Left renal cortex interstitium (tissue), 4 donors: ENCODE results near the gene RNF10. TPM values are rescaled to one million over a fixed set of nuclear protein-coding genes. Genes with fewer than 3 reads are reported as not detected.
A peak's percentile ranks its signal among the peaks of the same experiment; 100 is the strongest.

Experiments
- DNase-seq, 4 donors: peaks; one replicate each; pipeline ENCODE4 v3.0.0-alpha.2; 2013; ENCODE audit warnings: low read depth in 4 of 4, low spot score in 2 of 4, missing footprints in 1 of 4
- polyA plus RNA-seq, 4 donors: library from polyadenylated mRNA; unstranded; fragments of 120-200 nt; gene quantifications; one replicate each; pipeline ENCODE4 v1.2.1, GENCODE V29; 2013; ENCODE audit not compliant: insufficient read length in 4 of 4

Gene RNF10
- polyA plus RNA-seq, 4 donors = 180 to 269 (median 215) TPM

DNA sequence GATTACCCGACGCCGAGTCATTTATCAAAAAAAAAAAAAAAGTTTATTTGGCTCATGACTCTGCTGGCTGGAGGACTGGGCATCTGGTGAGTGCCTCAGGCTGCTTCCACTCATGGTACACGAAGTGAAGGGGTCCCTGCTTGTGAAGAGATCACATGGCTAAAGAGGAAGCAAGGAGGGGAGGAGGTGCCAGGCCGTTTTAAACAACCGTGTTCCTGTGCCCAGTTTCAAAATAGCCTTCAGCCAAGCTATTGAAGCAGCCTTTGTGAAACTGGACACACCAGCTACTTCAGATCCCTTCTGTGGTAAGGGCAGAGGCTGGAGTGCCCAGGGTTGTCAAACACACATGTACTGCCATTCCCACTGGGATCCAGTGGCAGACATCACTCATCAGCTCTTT is 39.4 kb downstream of the RNF10 start:
- no peak for DNase-seq

DNA sequence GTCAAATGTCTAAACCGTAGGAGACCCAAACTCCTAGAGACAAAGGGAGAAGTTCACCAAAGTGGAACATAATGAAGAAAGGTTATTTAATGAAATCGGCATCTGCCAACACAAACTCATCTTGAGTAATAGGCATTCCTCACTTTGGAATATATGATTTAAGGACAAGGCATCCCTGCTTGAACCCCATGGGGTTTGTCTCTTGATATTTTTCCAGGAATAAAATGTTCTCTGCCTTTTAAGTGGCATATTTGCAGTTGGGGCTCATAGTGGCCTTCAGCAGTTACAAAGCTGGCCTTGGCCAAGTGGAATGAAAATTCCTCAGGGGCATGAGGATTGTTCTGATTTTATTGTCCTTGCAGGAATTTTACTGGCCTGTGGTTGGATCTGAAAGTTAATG is 40.0 kb downstream of the RNF10 start:
- no peak for DNase-seq

DNA sequence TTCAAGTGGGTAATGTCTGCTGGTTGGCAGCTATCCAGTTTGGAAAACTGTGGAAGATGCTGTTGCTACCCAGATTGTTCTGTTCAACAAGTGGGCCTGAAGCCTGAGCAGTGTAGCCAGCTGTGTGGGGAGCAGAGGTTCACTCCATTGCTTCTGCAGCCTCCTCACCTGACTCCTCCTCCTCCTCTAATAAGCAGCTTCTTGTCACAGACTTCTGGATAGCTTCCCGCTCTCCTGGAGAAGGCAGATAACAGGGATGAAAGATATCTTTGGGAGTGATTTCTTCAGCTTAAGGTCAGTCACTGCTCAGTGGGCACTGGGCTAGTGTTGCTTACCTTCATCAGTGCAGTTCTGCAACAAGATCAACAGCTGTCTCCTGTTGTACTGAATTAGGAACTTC is 45.0 kb downstream of the RNF10 start:
- DNase-seq = no peak

DNA sequence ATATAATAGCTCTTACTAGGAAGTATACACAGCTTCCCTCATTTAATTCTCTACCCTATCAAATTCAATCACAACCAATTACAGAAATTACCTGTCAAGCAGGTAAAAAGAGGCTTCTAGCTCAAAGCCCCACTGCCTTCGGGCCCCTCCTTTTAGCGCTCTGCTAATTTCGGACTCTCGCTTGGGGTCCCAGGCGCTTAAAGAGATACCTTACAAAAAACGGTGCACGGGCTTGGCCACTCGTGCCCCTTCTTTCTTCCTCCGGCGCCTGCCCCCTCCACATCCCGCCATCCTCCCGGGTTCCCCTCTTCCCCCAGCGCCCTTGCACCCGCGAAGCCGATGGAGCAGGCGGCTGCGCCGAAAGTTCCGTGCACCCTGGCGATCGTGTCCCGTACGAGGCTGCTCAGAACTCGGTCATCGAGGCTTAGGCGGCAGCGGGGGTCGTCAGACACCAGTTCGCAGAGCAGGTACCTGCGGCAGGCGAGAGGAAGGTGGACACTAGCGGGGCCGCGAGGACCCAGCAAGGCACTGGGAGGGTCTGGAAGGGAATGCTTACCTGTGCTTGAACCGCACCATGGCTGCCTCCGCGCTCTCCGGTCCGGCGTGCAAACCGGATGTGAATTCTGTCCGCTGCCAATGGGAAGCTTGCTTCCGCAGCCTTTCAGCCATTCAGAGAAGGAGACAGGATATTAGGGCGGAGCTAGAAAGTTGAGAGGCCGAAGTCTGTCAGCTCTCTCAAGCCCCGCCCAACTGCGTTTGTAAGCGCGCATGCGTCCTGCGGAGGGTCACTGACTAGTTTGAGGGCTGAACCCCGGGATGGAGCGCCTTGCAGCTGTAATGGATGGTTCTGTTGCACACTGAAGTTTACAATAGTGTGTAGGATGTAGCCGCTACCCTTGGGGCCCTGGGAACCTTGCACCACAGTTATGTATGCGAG is 46.9 kb downstream of the RNF10 start, which contains the start of gene POP5:
Gene POP5 (minus strand): TSS at position 616 of the 937 bp plus-strand sequence. CDS start 40 bp downstream, at position 576.
- DNase-seq = peak; percentile 88 to 96 (median 92)

DNA sequence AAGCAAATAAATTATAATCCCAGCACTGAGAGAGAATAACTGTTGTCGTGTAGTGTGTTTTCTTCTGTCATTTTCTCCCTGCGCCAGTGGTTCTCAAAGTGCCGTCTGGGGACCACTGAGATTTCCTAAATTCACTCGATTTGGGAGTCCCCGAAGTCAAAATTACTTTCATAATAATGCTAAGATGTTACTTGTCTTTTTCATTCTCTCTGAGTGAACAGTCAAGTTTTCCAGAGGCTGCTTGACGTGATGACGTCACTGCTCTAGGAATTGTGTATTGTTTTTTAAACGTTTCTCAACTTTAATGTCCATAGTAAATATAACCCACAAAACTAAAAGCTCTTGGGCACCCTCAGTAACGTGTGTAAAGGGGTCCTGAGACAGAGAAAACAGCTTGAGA is 47.8 kb downstream of the RNF10 start:
- DNase-seq = no peak

DNA sequence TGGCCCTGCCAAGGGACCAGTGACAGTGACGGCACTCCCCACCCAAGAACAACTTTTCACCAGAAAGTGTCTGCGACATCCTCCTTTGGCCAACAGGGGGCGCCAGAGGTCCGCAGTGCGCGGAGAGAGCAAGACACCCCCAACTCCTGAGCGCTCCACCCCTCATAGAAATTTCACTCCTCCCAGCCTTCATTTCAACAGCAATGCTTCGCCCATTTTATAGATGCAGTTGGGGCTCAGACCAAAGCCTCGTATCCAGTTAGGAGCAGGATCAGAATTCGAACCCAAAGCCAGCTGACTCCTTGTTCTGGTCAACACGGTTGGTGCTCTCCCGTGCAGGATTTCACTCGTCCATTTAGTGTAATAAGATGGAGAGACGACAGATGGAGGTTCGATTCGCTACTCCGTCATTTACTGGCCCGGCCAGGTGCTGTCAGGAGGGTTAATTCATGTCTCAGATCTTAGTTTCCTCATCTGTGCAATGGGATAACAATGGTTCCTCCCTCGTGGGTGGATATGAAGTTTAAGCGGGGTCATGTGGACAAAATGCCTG is 49.4 kb downstream of the RNF10 start:
- peak in 1 of 4 donors; percentile 57 for DNase-seq

DNA sequence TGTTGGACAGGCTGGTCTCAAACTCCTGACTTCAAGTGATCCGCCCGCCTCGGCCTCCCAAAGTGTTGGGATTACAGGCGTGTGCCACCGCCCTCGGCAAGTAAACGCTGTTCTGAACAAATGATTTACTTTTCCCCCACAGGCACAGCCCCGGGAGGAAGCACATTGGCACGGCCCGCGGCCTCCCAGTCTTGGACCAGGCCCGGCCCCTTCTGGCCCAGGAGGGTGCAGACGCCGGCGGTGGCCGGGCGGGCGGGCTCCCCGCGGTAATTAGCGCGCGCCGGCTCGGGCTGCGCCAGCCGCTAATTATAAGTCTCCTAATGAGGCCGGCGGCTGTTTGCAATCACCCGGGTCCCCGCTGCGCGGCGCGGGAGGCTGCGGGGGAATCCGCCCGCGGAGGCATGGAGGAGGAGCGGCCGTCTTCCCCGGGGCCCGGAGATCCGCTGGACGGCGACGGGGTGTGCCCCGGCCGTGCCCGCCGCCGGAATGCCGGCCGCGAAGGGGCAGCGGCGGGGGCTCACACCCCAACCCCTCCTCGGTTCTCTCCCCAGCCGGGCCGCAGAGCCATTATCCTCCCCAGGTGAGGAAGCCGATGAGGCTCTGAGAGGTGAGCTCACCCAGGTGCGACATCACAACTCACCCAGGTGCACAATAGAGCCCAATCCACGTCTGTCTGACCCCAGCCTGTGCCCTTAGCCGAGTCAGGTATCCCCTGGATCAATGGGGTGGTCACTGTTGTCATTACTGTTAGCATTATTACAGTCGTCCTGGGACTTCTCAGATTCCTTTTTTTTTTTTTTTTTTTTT is 50.4 kb downstream of the RNF10 start:
- no peak for DNase-seq

DNA sequence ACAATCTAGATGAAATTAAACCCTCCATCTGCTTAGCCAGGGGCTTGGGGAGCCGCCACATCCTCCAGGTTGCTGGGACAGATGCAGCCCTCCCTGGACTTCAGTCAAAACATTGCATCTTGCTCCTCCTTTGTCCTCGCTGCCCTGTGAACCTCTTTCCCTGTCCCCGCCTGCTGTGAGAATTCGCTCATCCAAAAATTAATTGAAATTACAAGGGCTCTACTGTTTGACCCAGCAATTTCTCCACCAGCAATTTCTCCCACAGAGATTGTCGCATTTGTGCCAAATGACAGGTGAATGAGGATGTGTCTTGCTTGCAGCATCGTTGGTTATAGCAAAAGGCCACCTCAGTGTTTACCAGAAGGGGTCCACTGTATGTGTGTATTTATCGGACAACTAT is 52.0 kb downstream of the RNF10 start:
- DNase-seq = no peak

DNA sequence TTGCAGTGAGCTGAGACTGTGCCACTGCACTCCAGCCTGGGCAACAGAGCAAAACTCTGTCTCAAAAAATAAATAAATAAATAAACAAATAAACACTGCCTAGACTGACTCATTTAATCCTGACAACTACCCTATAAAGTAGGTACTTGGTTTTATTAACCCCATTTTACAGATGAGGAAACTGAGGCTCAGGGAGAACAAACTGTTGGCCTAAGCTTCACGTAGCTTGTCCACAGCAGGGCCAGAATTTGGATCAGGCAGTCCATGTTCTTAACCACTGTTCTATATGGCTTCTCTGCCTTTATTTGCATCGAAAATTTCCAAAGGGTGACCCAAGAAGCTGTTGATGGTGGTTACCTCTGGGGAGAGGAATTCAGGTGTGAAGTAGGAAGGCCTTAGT is 52.7 kb downstream of the RNF10 start:
- DNase-seq = no peak

DNA sequence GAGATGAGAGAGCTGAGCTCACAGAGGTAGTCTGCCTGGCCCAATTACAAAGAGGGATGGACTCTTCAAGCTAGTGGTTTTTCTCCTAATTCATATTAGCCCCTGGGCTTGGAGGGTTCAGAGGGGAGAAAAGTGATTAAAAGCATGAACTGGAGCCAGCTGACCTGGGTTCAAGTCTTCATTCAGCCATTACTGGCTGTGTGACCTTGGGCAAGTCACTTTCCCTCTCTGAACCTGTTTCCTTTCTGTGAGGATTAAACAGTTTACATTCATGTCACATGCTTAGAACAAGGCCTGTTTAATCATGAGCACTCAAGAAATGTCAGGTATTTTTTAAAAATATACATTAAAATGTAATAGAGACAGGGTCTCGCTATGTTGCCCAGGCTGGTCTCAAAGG is 54.2 kb downstream of the RNF10 start:
- no peak for DNase-seq

DNA sequence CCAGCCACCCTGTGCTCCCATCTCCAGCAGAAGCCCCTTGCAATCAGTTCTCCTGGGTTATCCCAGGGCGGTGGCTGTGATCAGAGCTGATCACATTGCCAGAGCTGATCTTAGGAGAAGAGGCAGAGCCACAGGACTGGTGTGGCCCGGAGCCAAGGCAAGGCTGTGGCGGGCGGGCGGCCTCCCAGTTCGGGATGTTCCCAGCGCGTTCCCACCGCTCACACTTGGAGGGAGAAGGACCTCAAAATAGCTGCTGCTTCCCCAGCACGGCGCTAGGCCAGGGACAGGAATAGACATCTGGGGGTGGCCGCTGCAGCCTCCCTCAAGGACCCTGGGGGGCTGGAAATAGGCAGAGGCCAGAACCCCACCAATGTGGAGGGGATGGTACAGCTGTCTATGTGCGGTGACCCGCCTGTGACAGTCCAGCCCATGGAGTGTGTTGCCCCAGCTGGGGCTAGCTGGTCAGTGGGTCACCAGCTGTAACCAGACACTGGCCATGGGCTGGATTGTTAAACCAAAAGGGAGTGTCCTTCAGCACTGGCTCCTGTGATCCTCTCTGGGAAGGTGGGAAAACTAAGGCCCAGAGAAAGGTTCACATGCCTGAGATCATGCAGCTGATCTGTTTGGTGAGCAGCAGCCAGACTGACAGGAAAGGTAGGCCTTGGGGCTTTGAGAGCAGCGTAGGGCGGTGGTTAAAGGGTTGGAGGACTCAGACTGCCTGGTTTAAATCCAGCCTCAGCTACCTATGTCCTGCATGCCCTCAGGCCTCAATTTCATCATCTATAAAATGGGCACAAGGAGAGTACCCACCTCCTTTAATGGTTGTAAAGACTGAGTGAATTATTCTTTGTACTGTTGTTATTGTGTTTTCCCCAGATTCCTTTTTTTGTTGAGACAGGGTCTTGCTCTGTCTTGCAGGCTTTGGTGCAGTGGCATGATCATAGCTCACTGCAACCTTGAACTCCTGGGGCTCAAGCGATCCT is 55.1 kb downstream of the RNF10 start:
- no peak for DNase-seq

DNA sequence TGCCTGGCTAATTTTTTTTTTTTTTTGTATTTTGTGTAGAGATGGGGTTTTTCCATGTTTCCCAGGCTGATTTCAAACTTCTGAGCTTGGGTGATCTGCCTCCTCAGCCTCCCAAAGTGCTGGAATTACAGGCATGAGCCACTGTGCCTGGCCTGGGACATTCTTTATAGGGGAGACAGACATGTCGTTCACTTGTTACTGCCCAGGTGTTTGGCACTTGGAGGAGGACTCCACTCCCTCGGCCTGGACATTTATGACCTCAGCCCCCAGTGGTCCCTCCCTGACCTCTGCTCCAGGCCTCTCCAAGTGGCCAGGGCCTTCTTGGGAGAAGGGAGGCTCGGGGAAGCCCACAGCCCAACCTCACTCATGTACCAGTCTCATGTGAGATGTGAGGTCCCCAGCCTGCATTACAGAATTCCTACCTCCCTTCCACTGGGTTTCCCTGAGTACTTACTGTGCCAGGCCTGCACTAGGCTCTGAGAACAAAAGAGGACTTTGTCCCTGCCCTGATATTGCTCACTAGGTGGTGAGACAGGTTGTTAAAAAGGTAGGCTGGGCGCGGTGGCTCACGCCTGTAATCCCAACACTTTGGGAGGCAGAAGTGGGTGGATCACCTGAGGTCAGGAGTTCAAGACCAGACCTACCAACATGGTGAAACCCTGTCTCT is 56.7 kb downstream of the RNF10 start:
- no peak for DNase-seq

DNA sequence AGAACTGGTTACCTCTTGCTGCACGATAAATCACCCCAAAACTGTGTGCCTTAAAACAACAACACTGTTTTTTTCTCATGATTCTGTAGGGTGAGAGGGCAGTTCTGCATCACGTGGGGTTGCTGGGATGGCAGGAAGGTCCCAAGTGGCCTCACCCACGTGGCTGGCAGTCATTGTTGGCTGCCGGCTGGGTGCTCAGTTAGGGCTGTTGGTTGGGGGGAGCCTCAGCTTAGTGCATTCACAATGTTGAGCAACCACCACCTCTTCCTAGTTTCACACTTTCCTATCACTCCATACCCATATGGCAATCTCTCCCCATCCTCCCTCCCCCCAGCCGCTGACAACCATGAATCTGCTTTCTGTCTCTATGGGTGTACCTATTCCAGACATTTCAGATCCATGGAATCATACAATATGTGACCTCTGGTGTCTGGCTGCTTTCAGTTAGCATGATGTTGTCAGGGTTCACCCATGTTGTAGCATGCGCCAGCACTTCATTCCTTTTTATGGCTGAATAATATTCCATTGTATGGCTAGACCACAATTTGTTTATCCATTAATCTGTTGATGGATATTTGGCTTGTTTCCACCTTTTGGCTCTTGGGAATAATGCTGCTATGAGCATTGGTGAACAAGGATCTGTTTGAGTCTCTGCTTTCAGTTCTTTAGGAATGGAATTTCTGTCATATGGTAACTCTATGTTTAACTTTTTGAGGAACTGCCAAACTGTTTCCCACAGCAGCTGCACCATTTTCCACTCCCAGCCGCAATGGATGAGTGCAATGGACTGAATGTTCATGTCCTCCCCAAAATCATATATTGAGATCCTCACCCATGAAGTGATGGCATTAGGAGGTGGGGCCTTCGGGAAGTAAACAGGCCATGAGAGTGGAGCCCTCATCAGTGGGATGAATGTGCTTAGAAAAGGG is 58.2 kb downstream of the RNF10 start:
- no peak for DNase-seq

DNA sequence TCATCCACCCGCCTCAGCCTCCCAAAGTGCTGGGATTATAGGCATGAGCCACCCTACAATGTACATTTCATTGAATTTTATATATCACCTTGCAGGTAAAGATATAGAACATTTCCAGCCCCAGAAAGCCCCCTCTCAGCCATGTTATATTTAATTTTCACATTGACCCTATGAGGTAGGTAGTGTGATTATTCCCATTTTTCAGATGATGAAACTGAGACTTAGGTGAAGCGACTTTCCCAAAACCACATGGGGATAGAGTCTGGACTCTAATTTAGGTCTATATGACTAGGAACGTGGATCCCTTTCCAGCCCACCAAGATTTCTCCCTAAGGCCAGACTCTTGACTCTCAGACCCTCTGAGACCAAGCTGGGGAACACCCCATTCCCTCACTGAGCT is 62.7 kb downstream of the RNF10 start:
- DNase-seq = no peak

DNA sequence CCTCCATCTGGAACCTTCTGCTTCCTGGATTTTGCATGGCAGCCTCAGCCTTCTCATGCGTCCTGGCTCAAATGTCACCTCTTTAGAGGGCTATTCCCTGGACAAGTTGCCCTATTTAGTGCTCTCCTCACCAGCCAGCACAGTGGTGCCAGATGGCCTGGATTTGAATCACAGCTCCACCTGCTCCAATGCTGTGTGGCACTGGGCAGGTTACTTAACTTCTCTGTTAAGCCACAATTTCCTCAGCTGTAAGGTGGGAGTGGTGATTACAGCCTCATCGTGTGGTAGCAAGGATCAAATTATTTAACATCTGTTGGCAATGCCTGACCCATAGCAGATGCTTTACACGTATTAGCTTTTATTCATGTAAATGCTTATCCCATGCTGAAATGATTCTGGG is 63.7 kb downstream of the RNF10 start:
- no peak for DNase-seq

DNA sequence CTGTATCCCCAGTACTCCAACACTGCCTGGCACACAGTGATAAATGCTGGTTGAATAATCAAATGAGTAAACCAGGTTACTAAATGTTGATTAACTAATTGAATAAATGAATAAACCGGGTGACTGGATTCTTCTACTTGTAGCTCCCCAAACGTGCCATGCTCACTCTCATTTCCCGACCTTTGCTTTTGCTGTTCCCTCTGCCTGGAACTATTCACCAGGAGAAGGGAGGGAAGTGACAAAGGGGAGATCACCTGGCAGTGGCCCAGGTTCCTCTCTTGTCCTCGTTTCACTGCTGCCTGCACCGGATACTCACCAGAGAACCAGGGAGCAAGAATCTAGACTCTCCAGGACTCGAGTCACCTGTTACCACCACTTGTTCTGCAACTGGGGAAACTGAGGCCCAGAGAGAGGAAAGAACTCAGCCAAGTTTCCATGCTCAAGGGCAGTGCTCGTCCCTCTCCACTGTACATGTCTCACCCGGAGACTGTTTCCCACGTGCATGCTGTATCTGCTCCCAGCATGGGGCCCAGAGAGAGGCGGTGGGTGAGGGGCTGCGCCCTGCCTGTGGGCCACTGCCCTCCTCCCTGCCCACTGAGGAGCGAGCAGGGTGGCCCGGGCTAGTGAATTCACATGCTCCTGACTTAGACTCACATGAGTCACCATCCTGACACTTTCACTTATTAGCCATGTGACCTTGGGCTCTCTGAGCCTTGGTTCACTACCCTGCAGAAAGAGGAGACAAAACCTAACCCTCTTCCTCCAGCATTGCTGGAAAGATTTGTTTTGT is 64.7 kb downstream of the RNF10 start:
- DNase-seq = no peak

DNA sequence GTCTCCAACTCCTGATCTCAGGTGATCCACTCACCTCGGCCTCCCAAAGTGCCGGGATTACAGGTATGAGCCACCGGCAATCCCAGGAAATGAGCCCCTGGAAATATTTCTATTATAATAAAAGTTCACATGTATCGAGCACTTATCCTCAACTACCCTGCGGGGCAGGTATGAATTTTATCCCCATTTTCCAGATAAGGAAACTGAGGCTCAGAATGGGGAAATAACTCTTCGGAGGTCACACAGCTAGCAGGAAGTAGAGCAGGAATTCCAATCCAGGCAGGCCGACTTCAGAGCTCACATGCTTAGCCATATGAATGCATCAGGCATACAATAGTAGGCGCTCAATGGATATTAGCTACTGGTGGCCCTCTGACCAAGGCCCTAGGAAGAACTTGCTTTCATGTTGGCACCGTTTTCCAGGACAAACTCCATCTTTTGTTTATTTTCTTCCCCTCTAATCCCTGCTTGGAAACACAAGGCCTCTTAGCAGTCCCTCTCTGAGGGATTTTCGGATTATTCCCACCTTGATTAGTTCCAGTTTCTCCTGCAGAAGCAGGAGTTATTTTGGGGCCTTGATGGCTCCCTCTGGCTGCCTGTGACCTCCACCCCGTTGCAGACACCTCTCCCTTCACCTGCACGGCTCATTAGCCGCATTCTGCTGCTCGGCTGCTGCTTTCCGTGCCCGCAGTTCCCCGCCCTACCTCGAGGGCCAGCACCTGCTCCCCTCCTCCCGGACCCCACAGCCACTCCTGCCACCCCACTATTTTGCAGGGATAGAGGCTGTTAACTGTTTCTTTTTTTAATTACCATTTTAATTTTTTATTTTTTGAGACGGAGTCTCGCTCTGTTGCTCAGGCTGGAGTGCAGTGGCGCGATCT is 65.8 kb downstream of the RNF10 start:
- no peak for DNase-seq
